OCI-LY3 (cell line): Measurements from ENCODE around the gene MACIR.

Experiments used
- EZH2phosphoT487 ChIP-seq: fragments of 200-600 bp; shearing (Covaris generic); IDR thresholded peaks from 2 replicates; pipeline ENCODE4 v1.6.1; 2018; ENCODE audit warnings: antibody characterized with exemption, mixed run types, low read depth
- TF ChIP-seq, protein P1 (sequence below): fragments of 200-600, 300-600 bp; sonication (generic); IDR thresholded peaks from 2 replicates; pipeline ENCODE4 v1.5.1; 2014; ENCODE audit warnings: antibody characterized with exemption, low read length, low read depth

DNA sequence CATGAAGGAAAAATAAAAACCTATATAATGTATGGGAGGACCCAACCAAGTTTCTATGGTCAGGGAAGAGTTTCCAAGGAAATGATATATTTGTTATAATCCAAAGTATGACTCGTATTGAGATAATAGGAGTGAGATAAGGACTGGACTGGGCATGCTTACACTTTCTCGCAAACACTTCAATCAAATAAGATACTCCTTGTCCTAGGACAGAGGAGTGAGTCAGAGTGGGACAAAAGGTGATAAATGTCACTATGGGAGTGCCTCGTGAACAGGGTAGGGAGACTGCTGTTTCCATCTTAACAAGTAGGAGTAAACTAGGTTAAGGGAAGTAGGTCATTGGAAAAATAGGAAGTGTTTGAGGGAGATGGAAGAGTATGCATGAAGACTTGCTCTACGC lies 47.2 kb downstream of the MACIR start:
- TF ChIP-seq, protein P1, sequence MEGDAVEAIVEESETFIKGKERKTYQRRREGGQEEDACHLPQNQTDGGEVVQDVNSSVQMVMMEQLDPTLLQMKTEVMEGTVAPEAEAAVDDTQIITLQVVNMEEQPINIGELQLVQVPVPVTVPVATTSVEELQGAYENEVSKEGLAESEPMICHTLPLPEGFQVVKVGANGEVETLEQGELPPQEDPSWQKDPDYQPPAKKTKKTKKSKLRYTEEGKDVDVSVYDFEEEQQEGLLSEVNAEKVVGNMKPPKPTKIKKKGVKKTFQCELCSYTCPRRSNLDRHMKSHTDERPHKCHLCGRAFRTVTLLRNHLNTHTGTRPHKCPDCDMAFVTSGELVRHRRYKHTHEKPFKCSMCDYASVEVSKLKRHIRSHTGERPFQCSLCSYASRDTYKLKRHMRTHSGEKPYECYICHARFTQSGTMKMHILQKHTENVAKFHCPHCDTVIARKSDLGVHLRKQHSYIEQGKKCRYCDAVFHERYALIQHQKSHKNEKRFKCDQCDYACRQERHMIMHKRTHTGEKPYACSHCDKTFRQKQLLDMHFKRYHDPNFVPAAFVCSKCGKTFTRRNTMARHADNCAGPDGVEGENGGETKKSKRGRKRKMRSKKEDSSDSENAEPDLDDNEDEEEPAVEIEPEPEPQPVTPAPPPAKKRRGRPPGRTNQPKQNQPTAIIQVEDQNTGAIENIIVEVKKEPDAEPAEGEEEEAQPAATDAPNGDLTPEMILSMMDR = no peak
- TF ChIP-seq EZH2phosphoT487 = no peak
